H9 (cell line): ENCODE results near the gene NFATC1. TPM values are rescaled to one million over a fixed set of nuclear protein-coding genes. Genes with fewer than 3 reads are reported as not detected.
A peak's percentile ranks its signal among the peaks of the same experiment; 100 is the strongest.

Source experiments
- DNase-seq: peaks from one replicate; pipeline ENCODE4 v3.0.0-alpha.2; 2017
- H2AFZ ChIP-seq: one replicate; pipeline ENCODE4 v1.6.1; 2013; ENCODE audit warnings: mild to moderate bottlenecking, low read length, control low read depth, moderate library complexity
- H2AK5ac ChIP-seq: 2 replicates; pipeline ENCODE4 v1.6.1; 2013; ENCODE audit warnings: low read length, control low read depth, mixed read lengths; ENCODE audit not compliant: insufficient read length
- H2BK120ac ChIP-seq: one replicate; pipeline ENCODE4 v1.6.1; 2013; ENCODE audit warnings: low read depth, mild to moderate bottlenecking, low read length, control low read depth, inconsistent platforms; ENCODE audit not compliant: poor library complexity, severe bottlenecking
- H2BK12ac ChIP-seq: 2 replicates; pipeline ENCODE4 v1.6.1; 2013; ENCODE audit warnings: low read length, control low read depth, mixed read lengths, low read depth; ENCODE audit not compliant: insufficient read length
- H2BK15ac ChIP-seq: 2 replicates; pipeline ENCODE4 v1.6.1; 2013; ENCODE audit warnings: low read depth, low read length, control low read depth
- H2BK20ac ChIP-seq: one replicate; pipeline ENCODE4 v1.6.1; 2013; ENCODE audit warnings: low read depth, mild to moderate bottlenecking, low read length, control low read depth, inconsistent platforms; ENCODE audit not compliant: poor library complexity, severe bottlenecking
- H2BK5ac ChIP-seq: 2 replicates; pipeline ENCODE4 v1.6.1; 2013; ENCODE audit warnings: low read length, control low read depth, mixed read lengths; ENCODE audit not compliant: insufficient read length
- H3K14ac ChIP-seq: 2 replicates; pipeline ENCODE4 v1.6.1; 2013; ENCODE audit warnings: low read length, control low read depth; ENCODE audit not compliant: insufficient read depth
- H3K18ac ChIP-seq: 2 replicates; pipeline ENCODE4 v1.6.1; 2013; ENCODE audit warnings: low read depth, mild to moderate bottlenecking, mixed read lengths, low read length, control low read depth; ENCODE audit not compliant: insufficient read length
- H3K23ac ChIP-seq: 2 replicates; pipeline ENCODE4 v1.6.1; 2013; ENCODE audit warnings: low read length, control low read depth, mixed read lengths, low read depth; ENCODE audit not compliant: insufficient read length
- H3K23me2 ChIP-seq: 2 replicates; pipeline ENCODE4 v1.6.1; 2013; ENCODE audit warnings: low read depth, mild to moderate bottlenecking, mixed read lengths, low read length, control low read depth; ENCODE audit not compliant: insufficient read length, poor library complexity, severe bottlenecking
- H3K27ac ChIP-seq: 2 replicates; pipeline ENCODE4 v1.5.1; 2013; ENCODE audit warnings: low read length, control low read depth, mixed read lengths, low read depth; ENCODE audit not compliant: insufficient read length
- H3K27me3 ChIP-seq: 2 replicates; pipeline ENCODE4 v1.6.1; 2013; ENCODE audit warnings: low read length, control low read depth, inconsistent platforms; ENCODE audit not compliant: insufficient read depth
- H3K4ac ChIP-seq: 2 replicates; pipeline ENCODE4 v1.6.1; 2013; ENCODE audit warnings: low read depth, mild to moderate bottlenecking, control low read depth, inconsistent platforms, low read length, moderate library complexity
- H3K4me1 ChIP-seq: 2 replicates; pipeline ENCODE4 v1.6.1; 2013; ENCODE audit warnings: low read length, control low read depth, inconsistent platforms; ENCODE audit not compliant: insufficient read depth
- H3K4me2 ChIP-seq: 2 replicates; pipeline ENCODE4 v1.6.1; 2013; ENCODE audit warnings: low read length, control low read depth, mixed read lengths; ENCODE audit not compliant: insufficient read length, insufficient read depth
- H3K56ac ChIP-seq: 2 replicates; pipeline ENCODE4 v1.6.1; 2013; ENCODE audit warnings: low read depth, mild to moderate bottlenecking, mixed read lengths, low read length, control low read depth; ENCODE audit not compliant: insufficient read length
- H3K79me1 ChIP-seq: 2 replicates; pipeline ENCODE4 v1.6.1; 2013; ENCODE audit warnings: low read depth, mild to moderate bottlenecking, moderate library complexity, low read length, control low read depth, inconsistent platforms; ENCODE audit not compliant: insufficient read depth, poor library complexity, severe bottlenecking
- H3K79me2 ChIP-seq: 2 replicates; pipeline ENCODE4 v1.6.1; 2013; ENCODE audit warnings: low read length, control low read depth, inconsistent platforms; ENCODE audit not compliant: insufficient read depth
- H3K9ac ChIP-seq: 2 replicates; pipeline ENCODE4 v1.6.1; 2013; ENCODE audit warnings: low read length, control low read depth, mixed read lengths; ENCODE audit not compliant: insufficient read length; ENCODE audit errors: extremely low read depth
- H3K9me3 ChIP-seq: one replicate; pipeline ENCODE4 v1.6.1; 2013; ENCODE audit warnings: low read depth, low read length, inconsistent platforms; ENCODE audit not compliant: control insufficient read depth
- H3T11ph ChIP-seq: one replicate; pipeline ENCODE4 v1.6.1; 2013; ENCODE audit warnings: mild to moderate bottlenecking, low read length, control low read depth, inconsistent platforms
- H4K20me1 ChIP-seq: one replicate; pipeline ENCODE4 v1.6.1; 2013; ENCODE audit not compliant: control insufficient read depth, insufficient read length, insufficient read depth
- H4K5ac ChIP-seq: 2 replicates; pipeline ENCODE4 v1.6.1; 2013; ENCODE audit warnings: low read depth, mild to moderate bottlenecking, mixed read lengths, low read length, control low read depth; ENCODE audit not compliant: insufficient read length
- H4K8ac ChIP-seq: replicated peaks from 2 replicates; pipeline ENCODE4 v1.6.1; 2013; ENCODE audit warnings: low read length, control low read depth, mixed read lengths, low read depth; ENCODE audit not compliant: insufficient read length
- H4K91ac ChIP-seq: 2 replicates; pipeline ENCODE4 v1.6.1; 2013; ENCODE audit warnings: low read depth, mild to moderate bottlenecking, moderate library complexity, mixed read lengths, low read length, control low read depth; ENCODE audit not compliant: insufficient read length
- H3K27ac Mint-ChIP-seq, 3 experiments: 2 replicates in 2 of 3; 3 replicates in 1 of 3; pipeline ENCODE4 v1.8.0; 2020 to 2021; ENCODE audit warnings: mixed read lengths in 3 of 3, mild to moderate bottlenecking in 1 of 3, moderate library complexity in 1 of 3
- H3K27me3 Mint-ChIP-seq: 2 replicates; pipeline ENCODE4 v1.8.0; 2021; ENCODE audit warnings: low read depth, mild to moderate bottlenecking, moderate library complexity, mixed read lengths
- H3K36me3 Mint-ChIP-seq, 3 experiments: 2 replicates in 2 of 3; 3 replicates in 1 of 3; pipeline ENCODE4 v1.8.0; 2020 to 2021; ENCODE audit warnings: low read depth in 3 of 3, mixed read lengths in 3 of 3; ENCODE audit not compliant: insufficient read depth in 1 of 3
- H3K4me1 Mint-ChIP-seq, 2 experiments: 2 replicates each; pipeline ENCODE4 v1.8.0; 2020; ENCODE audit warnings: mixed read lengths in 2 of 2
- H3K4me3 Mint-ChIP-seq, 2 experiments: 2 replicates in 1 of 2; 3 replicates in 1 of 2; pipeline ENCODE4 v1.8.0; 2020 to 2021; ENCODE audit warnings: mild to moderate bottlenecking in 2 of 2, mixed read lengths in 2 of 2, moderate library complexity in 1 of 2
- H3K9me3 Mint-ChIP-seq, 2 experiments: 2 replicates in 1 of 2; 3 replicates in 1 of 2; pipeline ENCODE4 v1.8.0; 2020; ENCODE audit warnings: mild to moderate bottlenecking in 2 of 2, mixed read lengths in 2 of 2, moderate library complexity in 1 of 2
- CTCF ChIP-seq: fragments of 200-600 bp; sonication (generic); conservative IDR thresholded peaks from 3 replicates; pipeline ENCODE4 v1.8.0; 2021; ENCODE audit warnings: antibody characterized with exemption, mild to moderate bottlenecking
- WGBS: extraction: QIAGEN DNeasy Blood & Tissue Kit; methylation state at CpG from one replicate; pipeline ENCODE4 v1.1.7; 2013; ENCODE audit warnings: missing lambda C conversion rate, low lambda C conversion rate, mixed read lengths; ENCODE audit not compliant: insufficient read length; ENCODE audit errors: extremely low coverage; 5-methylcytosine and 5-hydroxymethylcytosine counted together
- total RNA-seq: library from RNA; stranded (reverse); gene quantifications from 2 replicates; pipeline ENCODE4 v1.2.1, GENCODE V29; 2021

NFATC1 gene
- total RNA-seq, 1 experiment from 2014 or later: 5.5 TPM

- Histone ChIP-seq H2BK120ac (no peak overlapping the region), H3T11ph (no peak overlapping the region), H3K4ac (no peak overlapping the region), H3K79me1 (no peaks in the 10 kb centered on the region), H4K8ac (no peak overlapping the region), H3K4me2 (no peak overlapping the region), H4K20me1 (no peaks in the 10 kb centered on the region), H3K27ac (no peak overlapping the region), H2BK5ac (no peak overlapping the region), H4K5ac (no peak overlapping the region), H3K79me2 (no peaks in the 10 kb centered on the region), H3K18ac (no peak overlapping the region), H2AK5ac (no peak overlapping the region), H2BK12ac (no peak overlapping the region), H3K9me3 (no peaks in the 10 kb centered on the region), H2BK15ac (no peak overlapping the region), H2BK20ac (no peak overlapping the region), H3K4me1 (no peaks in the 10 kb centered on the region), H3K23me2 (peaks cover 5% of the 10 kb centered on the region), H3K56ac (no peak overlapping the region), H3K27me3 (peaks cover 16% of the 10 kb centered on the region), H3K14ac (no peak overlapping the region; the same call in 1 of the 2 replicates), H2AFZ (no peak overlapping the region), H3K23ac (no peak overlapping the region), H4K91ac (no peak overlapping the region), H3K9ac (no peak overlapping the region)
- Mint-ChIP-seq H3K27ac (peak overlapping the region in 1 of 3 experiments; percentile 76; a peak in 1 of 7 replicates), H3K4me3 (no peak overlapping the region), H3K4me1 (peaks cover 4 to 27% of the 10 kb centered on the region in 2 experiments; a peak in 3 of 4 replicates), H3K9me3 (no peaks in the 10 kb centered on the region; a peak in 1 of 5 replicates), H3K27me3 (peaks cover 27% of the 10 kb centered on the region), H3K36me3 (no peaks in the 10 kb centered on the region)
- no peak for TF ChIP-seq CTCF
- no CpG with 5 or more reads among the region's 27 CpGs for WGBS
- DNase-seq: no peak
Measured at GRCh38 chr18:79402977-79403722, 7.4 kb downstream of the NFATC1 start.
